GM12878 (cell line): ENCODE results near the gene SH2D3A. TPM values are rescaled to one million over a fixed set of nuclear protein-coding genes. Genes with fewer than 3 reads are reported as not detected.

ENCODE experiments used
- ATAC-seq: fragments of 200-7000 bp; cut with Tn5 transposase; 3 replicates; pipeline ENCODE4 v1.9.1; 2020; ENCODE audit warnings: mild to moderate bottlenecking, moderate library complexity
- BruUV-seq: library from RNA; stranded (reverse); fragments of 400-500 nt; replicated peaks from 2 replicates; lab custom pipeline; 2021; lab: Mats Ljungman, UMichigan
- CTCF ChIA-PET: fragments of 300-600 bp; sonication (Branson Sonifier 250); formaldehyde crosslinking; extraction: SDS; loops from one replicate; lab custom pipeline; 2021; ENCODE audit warnings: inconsistent platforms; lab: Yijun Ruan, JAX
- POLR2A ChIA-PET: fragments of 350-600 bp; formaldehyde crosslinking; extraction: SDS; loops from one replicate; lab custom pipeline; 2021; ENCODE audit warnings: inconsistent platforms; lab: Charles Lee
- RAD21 ChIA-PET: fragments of 300-600 bp; sonication (Branson Sonifier 250); formaldehyde crosslinking; loops from one replicate; lab custom pipeline; 2023; ENCODE audit warnings: antibody characterized with exemption; ENCODE audit not compliant: unreplicated experiment; lab: Charles Lee
- SMC1A ChIA-PET: fragments of 300-600 bp; sonication (Branson Sonifier 250); formaldehyde crosslinking; loops from one replicate; lab custom pipeline; 2023; ENCODE audit not compliant: unreplicated experiment, uncharacterized antibody; lab: Charles Lee
- DNase-seq: peaks from one replicate; pipeline ENCODE4 v3.0.0-alpha.2; 2011; ENCODE audit warnings: low read depth, low spot score
- FAIRE-seq: peaks from 3 replicates; lab custom pipeline; 2011; peaks lifted over from hg19 to GRCh38; lab: Jason Lieb, UNC
- H2AFZ ChIP-seq: 2 replicates; pipeline ENCODE4 v1.6.0; 2011; ENCODE audit warnings: low read depth, low read length, control low read depth; ENCODE audit not compliant: control insufficient read depth
- H3K27ac ChIP-seq: 2 replicates; pipeline ENCODE4 v1.5.1; 2011; ENCODE audit warnings: control low read depth; ENCODE audit not compliant: control insufficient read depth, insufficient read depth
- H3K27me3 ChIP-seq, 2 experiments: replicated peaks in 1 of 2; 2 replicates each; pipeline versions ENCODE4 v1.6.0 to v1.6.1; 2011; ENCODE audit warnings: low read length in 1 of 2; ENCODE audit not compliant: control insufficient read depth in 2 of 2, insufficient read depth in 2 of 2
- H3K36me3 ChIP-seq, 2 experiments: 2 replicates each; pipeline ENCODE4 v1.5.1; 2011; ENCODE audit warnings: low read length in 1 of 2; ENCODE audit not compliant: control insufficient read depth in 2 of 2, insufficient read depth in 2 of 2
- H3K4me1 ChIP-seq: 2 replicates; pipeline ENCODE4 v1.6.1; 2011; ENCODE audit warnings: mild to moderate bottlenecking, low read length, moderate library complexity, mixed read lengths; ENCODE audit not compliant: control insufficient read depth, insufficient read depth
- H3K4me2 ChIP-seq: 2 replicates; pipeline ENCODE4 v1.6.0; 2011; ENCODE audit warnings: control low read depth; ENCODE audit not compliant: control insufficient read depth, insufficient read depth
- H3K4me3 ChIP-seq: fragments of 200-600 bp; sonication (generic); 2 replicates; pipeline ENCODE4 v1.5.1; 2016
- H3K79me2 ChIP-seq: 2 replicates; pipeline ENCODE4 v1.6.0; 2011; ENCODE audit warnings: low read length; ENCODE audit not compliant: control insufficient read depth, insufficient read depth
- H3K9ac ChIP-seq: 2 replicates; pipeline ENCODE4 v1.8.0; 2011; ENCODE audit warnings: low read length, control low read depth, mixed read lengths; ENCODE audit not compliant: control insufficient read depth, insufficient read depth
- H3K9me3 ChIP-seq: replicated peaks from 3 replicates; pipeline ENCODE4 v1.5.1; 2011; ENCODE audit warnings: mild to moderate bottlenecking, low read length; ENCODE audit not compliant: control insufficient read depth, insufficient read depth
- H4K20me1 ChIP-seq: 2 replicates; pipeline ENCODE4 v1.6.0; 2011; ENCODE audit not compliant: control insufficient read depth, insufficient read depth
- ZBTB11 ChIP-seq: fragments of 450-650 bp; formaldehyde crosslinking; IDR thresholded peaks from 2 replicates; pipeline ENCODE4 v1.5.0; 2022; ENCODE audit warnings: mild to moderate bottlenecking, missing genetic modification characterization
- WGBS: methylation state at CpG from one replicate; pipeline ENCODE4 v1.1.6; 2016; ENCODE audit warnings: low lambda C conversion rate; ENCODE audit not compliant: insufficient replicate concordance, insufficient coverage; ENCODE audit errors: missing lambda C conversion rate; 5-methylcytosine and 5-hydroxymethylcytosine counted together
- in situ Hi-C: fragments of 300-500 bp; cut with MboI; formaldehyde crosslinking; loops from 9 replicates; pipeline ENCODE4 v1.14.3; 2018; ENCODE audit warnings: mixed read lengths
- intact Hi-C: fragments of 100-400 bp; cut with micrococcal nuclease; formaldehyde crosslinking; loops from one replicate; pipeline ENCODE4 v1.14.2; 2022; ENCODE audit not compliant: unreplicated experiment
- polyA plus RNA-seq, 11 experiments: library from polyadenylated mRNA; depleted of rRNA in 4 of 11; unstranded in 6 of 11; stranded (reverse) in 5 of 11; fragments of >200 nt; fragmentation: Nextera tagmentation in 4 of 11; fragmentation: Illumina TruSeq in 1 of 11; extraction: Ambion mirVana in 4 of 11; extraction: Trizol in 1 of 11; gene quantifications; 1 replicate in 1 of 11; 2 replicates in 10 of 11; pipeline versions ENCODE4 v1.2.1 to v1.2.3, GENCODE V29; 2011 to 2016; ENCODE audit warnings: inconsistent platforms in 2 of 11, missing spikeins in 2 of 11, low read depth in 1 of 11
- total RNA-seq, 4 experiments: library from RNA; depleted of rRNA in 3 of 4; stranded (reverse); fragments of >200 nt in 3 of 4; fragmentation: Illumina TruSeq in 1 of 4; extraction: Trizol in 1 of 4; gene quantifications; 2 replicates each; pipeline versions ENCODE4 v1.2.1 to v1.2.3, GENCODE V29; 2013 to 2021

Gene SH2D3A
- total and polyA plus RNA-seq, 10 of the 15 experiments (the other 5 are each of a cell fraction or from before 2014, with no cell fraction given) = 0.77 to 24.4 (median 9.5) TPM

- no peak for TF ChIP-seq ZBTB11 (CRISPR knock-in tag)
- TF ChIP-seq, all 136 proteins: peak for 0
- Histone ChIP-seq H3K36me3 (peaks cover 14 to 15% of the 10 kb centered on the region in 2 experiments), H4K20me1 (no peaks in the 10 kb centered on the region), H3K4me1 (peaks cover 5% of the 10 kb centered on the region; the same call in 1 of the 2 replicates), H3K9ac (no peak overlapping the region), H3K4me2 (no peak overlapping the region), H3K27ac (no peak overlapping the region), H3K4me3 (no peak overlapping the region), H3K9me3 (no peaks in the 10 kb centered on the region), H3K79me2 (peaks cover 22% of the 10 kb centered on the region), H2AFZ (no peak overlapping the region), H3K27me3 (no peaks in the 10 kb centered on the region)
- no TSS peak for BruUV-seq
- WGBS = 91% methylated on average over 35 of the region's 41 CpGs
- no peak for FAIRE-seq
- intact Hi-C loops (no loop called here), in situ Hi-C loops (no loop called here)
- no peak for DNase-seq
- no peak for ATAC-seq
- ChIA-PET POLR2A (interaction anchor here (0.9 kb wide), 1 partner anchor 55 kb away, joined by 4 read pairs; no protein-coding TSS in a partner anchor), CTCF (interaction anchor here (1.3 kb wide), 1 partner anchor 12 kb away, joined by 3 read pairs; no protein-coding TSS in a partner anchor), RAD21 (interaction anchor here (1.6 kb wide), 1 partner anchor 28 kb away, joined by 4 read pairs; the partner anchor contains the start of gene VAV1), SMC1A (interaction anchor here (1.0 kb wide), 1 partner anchor 234 kb away, joined by 3 read pairs; no protein-coding TSS in a partner anchor)
Observed at GRCh38 chr19:6744381-6745301, 22.6 kb downstream of the SH2D3A start.
